BJ (cell line): ENCODE results near the gene PEF1. TPM values are rescaled to one million over a fixed set of nuclear protein-coding genes. Genes with fewer than 3 reads are reported as not detected.

Experiments
- CTCF ChIA-PET: fragments of 350-600 bp; formaldehyde crosslinking; extraction: SDS; loops from one replicate; lab custom pipeline; 2021; ENCODE audit warnings: antibody characterized with exemption, inconsistent platforms; lab: Yijun Ruan, JAX
- POLR2A ChIA-PET: fragments of 300-600 bp; sonication (Branson Sonifier 250); formaldehyde crosslinking; extraction: SDS; loops from one replicate; lab custom pipeline; 2021; ENCODE audit warnings: antibody characterized with exemption; lab: Charles Lee
- DNase-seq: peaks from one replicate; pipeline ENCODE4 v3.0.0-alpha.2; 2011; ENCODE audit warnings: low read depth
- H3K27me3 ChIP-seq: 2 replicates; pipeline ENCODE4 v1.6.0; 2011; ENCODE audit warnings: low read length; ENCODE audit not compliant: control insufficient read depth, insufficient read depth
- H3K36me3 ChIP-seq: 2 replicates; pipeline ENCODE4 v1.5.1; 2011; ENCODE audit warnings: low read length; ENCODE audit not compliant: control insufficient read depth, insufficient read depth
- H3K4me3 ChIP-seq: 2 replicates; pipeline ENCODE4 v1.5.1; 2011; ENCODE audit warnings: low read depth, mild to moderate bottlenecking, control low read depth, low read length
- polyA plus RNA-seq: library from polyadenylated mRNA; depleted of rRNA; stranded (reverse); fragments of >200 nt; gene quantifications from 2 replicates; pipeline ENCODE4 v1.2.3, GENCODE V29; 2011
- TF ChIP-seq, protein P1 (sequence below): IDR thresholded peaks from 2 replicates; pipeline ENCODE4 v1.5.1; 2011; ENCODE audit warnings: low read depth, mild to moderate bottlenecking, control low read depth, inconsistent platforms, low read length, moderate library complexity; ENCODE audit not compliant: insufficient read depth

The PEF1 gene
- polyA plus RNA-seq, 1 experiment: 145 TPM

DNA sequence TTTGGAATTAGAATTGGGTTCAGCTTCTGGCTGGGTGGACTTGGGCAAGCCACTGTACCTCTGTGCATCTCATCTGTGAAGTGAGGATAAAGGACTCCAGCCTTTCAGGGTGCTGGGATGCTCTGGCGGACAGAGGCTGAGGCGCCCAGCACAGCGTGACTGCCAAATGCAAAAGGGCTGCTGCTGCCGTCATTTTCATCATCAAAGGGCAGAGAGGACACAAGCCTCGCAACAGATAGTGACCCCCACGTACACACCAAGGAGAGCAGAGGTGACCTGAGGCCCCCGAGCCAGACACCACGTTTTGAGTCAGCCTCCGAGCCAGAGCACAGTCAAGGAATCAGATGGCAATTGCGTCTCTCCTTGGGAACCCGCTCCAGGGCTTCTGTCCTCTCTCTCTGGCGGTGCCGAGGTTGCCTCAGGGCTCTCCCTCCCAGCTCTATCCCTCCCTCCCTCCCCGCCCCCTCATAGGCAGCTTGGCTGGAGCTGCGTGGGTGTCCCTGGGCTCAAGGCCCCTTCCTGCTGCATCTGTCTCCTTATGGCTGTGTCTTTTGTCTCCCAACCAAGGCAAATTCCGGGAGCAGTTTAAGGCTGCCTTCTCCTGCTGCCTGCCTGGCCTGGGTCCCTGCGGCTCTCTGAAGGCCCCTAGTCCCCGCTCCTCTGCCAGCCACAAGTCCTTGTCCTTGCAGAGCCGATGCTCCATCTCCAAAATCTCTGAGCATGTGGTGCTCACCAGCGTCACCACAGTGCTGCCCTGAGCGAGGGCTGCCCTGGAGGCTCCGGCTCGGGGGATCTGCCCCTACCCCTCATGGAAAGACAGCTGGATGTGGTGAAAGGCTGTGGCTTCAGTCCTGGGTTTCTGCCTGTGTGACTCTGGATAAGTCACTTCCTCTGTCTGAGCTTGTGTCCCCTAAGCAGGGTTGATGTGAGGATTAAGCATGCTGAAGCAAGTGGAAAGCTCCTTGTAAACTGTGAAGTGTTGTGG lies 18.2 kb downstream of the PEF1 start:
- ChIA-PET CTCF (interaction anchor here (0.5 to 5.6 kb wide), 7 partner anchors 8 to 344 kb away, joined by 3 to 29 read pairs (median 4); no protein-coding TSS in a partner anchor), POLR2A (no interaction called here)
- TF ChIP-seq, protein P1, sequence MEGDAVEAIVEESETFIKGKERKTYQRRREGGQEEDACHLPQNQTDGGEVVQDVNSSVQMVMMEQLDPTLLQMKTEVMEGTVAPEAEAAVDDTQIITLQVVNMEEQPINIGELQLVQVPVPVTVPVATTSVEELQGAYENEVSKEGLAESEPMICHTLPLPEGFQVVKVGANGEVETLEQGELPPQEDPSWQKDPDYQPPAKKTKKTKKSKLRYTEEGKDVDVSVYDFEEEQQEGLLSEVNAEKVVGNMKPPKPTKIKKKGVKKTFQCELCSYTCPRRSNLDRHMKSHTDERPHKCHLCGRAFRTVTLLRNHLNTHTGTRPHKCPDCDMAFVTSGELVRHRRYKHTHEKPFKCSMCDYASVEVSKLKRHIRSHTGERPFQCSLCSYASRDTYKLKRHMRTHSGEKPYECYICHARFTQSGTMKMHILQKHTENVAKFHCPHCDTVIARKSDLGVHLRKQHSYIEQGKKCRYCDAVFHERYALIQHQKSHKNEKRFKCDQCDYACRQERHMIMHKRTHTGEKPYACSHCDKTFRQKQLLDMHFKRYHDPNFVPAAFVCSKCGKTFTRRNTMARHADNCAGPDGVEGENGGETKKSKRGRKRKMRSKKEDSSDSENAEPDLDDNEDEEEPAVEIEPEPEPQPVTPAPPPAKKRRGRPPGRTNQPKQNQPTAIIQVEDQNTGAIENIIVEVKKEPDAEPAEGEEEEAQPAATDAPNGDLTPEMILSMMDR: no peak
- H3K36me3 ChIP-seq: peaks cover 21% of the 10 kb centered on the region
- no peaks in the 10 kb centered on the region for H3K27me3 ChIP-seq
- DNase-seq: no peak
- H3K4me3 ChIP-seq: no peak overlapping the region

DNA sequence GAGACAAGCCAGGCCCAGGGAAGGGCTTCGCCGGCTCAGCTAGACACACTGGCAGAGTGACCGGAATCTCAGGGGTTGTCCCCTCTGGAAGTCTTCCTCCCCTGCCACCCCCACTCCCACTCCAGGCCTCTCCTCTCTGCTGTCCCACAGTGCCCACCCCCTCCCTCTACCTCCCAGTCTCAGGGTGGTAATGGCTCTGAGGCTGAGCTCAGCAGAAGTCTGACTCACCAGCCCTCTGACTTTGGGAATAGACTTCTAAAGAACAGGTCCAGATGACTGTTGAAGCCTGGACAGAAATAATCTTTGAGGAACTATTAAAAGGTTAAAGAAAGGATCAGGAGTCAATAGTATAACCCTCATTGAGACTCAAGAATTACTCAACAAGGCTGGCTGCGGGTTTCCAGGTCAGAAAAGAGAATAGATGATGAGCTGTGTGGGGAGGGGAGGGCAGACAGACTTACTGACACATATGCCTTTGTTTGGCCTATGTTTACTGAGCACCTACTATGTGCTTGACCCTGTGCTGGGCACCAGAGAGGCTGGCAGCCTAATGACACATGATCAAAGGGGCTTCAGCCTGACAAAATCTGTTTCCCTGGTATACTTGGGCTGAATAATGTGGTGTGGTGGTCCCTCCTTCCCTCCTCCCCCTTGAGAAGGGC lies 19.0 kb downstream of the PEF1 start:
- no peak for DNase-seq
- POLR2A ChIA-PET: no interaction called here
- CTCF ChIA-PET: interaction anchor here (0.5 to 1.5 kb wide), 5 partner anchors 9 to 345 kb away, joined by 3 to 4 read pairs (median 3); no protein-coding TSS in a partner anchor
- no peaks in the 10 kb centered on the region for H3K27me3 ChIP-seq
- TF ChIP-seq, protein P1: no peak
- no peak overlapping the region for H3K4me3 ChIP-seq
- H3K36me3 ChIP-seq: peaks cover 19% of the 10 kb centered on the region

DNA sequence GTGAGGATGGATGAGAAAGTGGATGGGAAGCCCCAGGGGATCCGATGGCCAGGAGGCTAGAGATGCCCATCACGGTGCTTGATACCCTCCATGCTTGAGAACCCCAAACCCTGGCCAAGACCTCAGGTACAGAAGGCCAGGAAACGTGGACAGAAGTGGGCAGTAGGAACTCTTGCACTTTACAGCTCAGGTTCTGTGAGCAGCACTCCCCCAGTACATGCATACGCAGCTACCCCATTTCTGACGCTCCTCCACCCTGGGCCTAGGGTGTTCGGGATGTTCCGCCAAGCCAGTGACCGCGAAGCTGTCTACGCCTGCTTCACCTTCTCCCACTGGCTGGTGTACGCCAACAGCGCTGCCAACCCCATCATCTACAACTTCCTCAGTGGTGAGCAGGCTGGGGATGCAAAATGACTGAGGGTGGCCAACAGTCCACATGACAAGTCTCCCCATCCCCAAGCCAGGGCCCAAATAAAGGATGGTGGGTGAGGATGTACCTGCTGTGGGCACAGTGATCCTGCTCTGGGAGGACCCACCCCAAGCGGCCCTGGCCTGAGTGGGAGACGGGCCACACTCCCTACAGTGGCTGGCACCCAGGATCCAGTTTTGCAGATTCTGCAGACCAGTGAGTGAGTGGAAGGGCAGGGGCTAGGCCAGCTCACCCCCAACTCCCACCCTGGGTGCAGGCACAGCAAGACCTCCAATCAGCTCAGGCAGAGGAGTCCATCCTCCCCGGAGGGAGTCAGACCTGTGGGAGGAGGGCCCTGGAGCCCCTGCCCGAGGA lies 19.8 kb downstream of the PEF1 start:
- Histone ChIP-seq H3K36me3 (peaks cover 12% of the 10 kb centered on the region), H3K4me3 (no peak overlapping the region), H3K27me3 (no peaks in the 10 kb centered on the region)
- ChIA-PET POLR2A (no interaction called here), CTCF (interaction anchor here (0.5 to 1.5 kb wide), 4 partner anchors 8 to 165 kb away, joined by 3 to 4 read pairs (median 4); no protein-coding TSS in a partner anchor)
- DNase-seq: no peak
- TF ChIP-seq, protein P1: no peak

- Histone ChIP-seq H3K4me3 (no peak overlapping the region), H3K27me3 (no peaks in the 10 kb centered on the region), H3K36me3 (peaks cover 10% of the 10 kb centered on the region)
- DNase-seq: no peak
- TF ChIP-seq, protein P1: no peak
- POLR2A ChIA-PET: no interaction called here
- CTCF ChIA-PET: no interaction called here
Observed at GRCh38 chr1:31624309-31624708, 20.4 kb downstream of the PEF1 start.
